ENCODE results near the gene ZNF205.

GRCh38 chr16:3112881-3113574, 642 bp downstream of the ZNF205 start:
- TF ChIP-seq SIN3A (IDR thresholded peaks at IDR 0.05; ENCODE audit: borderline replicate concordance, low read depth, low read length) (no peak), REST (IDR thresholded peaks at IDR 0.05; ENCODE audit: low read depth, low read length) (no peak), CTCF (IDR thresholded peaks at IDR 0.05) (no peak), MXI1 (IDR thresholded peaks at IDR 0.05; ENCODE audit: low read depth, low read length) (no peak), JUND (IDR thresholded peaks at IDR 0.05) (no peak), POLR2AphosphoS5 (IDR thresholded peaks at IDR 0.05; ENCODE audit: low read depth, low read length) (no peak)

All from SK-N-SH (cell line).